IMR-90 (cell line): ENCODE measurements around the gene CCND3. TPM values are rescaled to one million over a fixed set of nuclear protein-coding genes. Genes with fewer than 3 reads are reported as not detected.

Source experiments
- ATAC-seq: fragments of 200-7000 bp; cut with Tn5 transposase; 2 replicates; pipeline ENCODE4 v1.9.1; 2020; ENCODE audit warnings: low read depth, mild to moderate bottlenecking, moderate library complexity
- BruUV-seq: library from RNA; stranded (reverse); fragments of 400-500 nt; replicated peaks from 2 replicates; lab custom pipeline; 2021; lab: Mats Ljungman, UMichigan
- CTCF ChIA-PET: fragments of 300-600 bp; formaldehyde crosslinking; extraction: SDS; loops from one replicate; lab custom pipeline; 2021; ENCODE audit warnings: antibody characterized with exemption; lab: Yijun Ruan, JAX
- POLR2A ChIA-PET: fragments of 300-600 bp; sonication (Branson Sonifier 250); formaldehyde crosslinking; loops from one replicate; lab custom pipeline; 2022; ENCODE audit warnings: antibody characterized with exemption; ENCODE audit not compliant: unreplicated experiment; lab: Charles Lee
- DNase-seq: peaks from one replicate; pipeline ENCODE4 v3.0.0; 2013
- H2AFZ ChIP-seq: replicated peaks from 2 replicates; pipeline ENCODE3; 2013; ENCODE audit warnings: low read length, mild to moderate bottlenecking; ENCODE audit not compliant: poor library complexity
- H2AK5ac ChIP-seq: 2 replicates; pipeline ENCODE4 v1.6.1; 2013; ENCODE audit warnings: low read depth, low read length, inconsistent platforms
- H2AK9ac ChIP-seq: replicated peaks from 2 replicates; pipeline ENCODE3; 2013; ENCODE audit warnings: mild to moderate bottlenecking, low read depth, low read length, moderate library complexity; ENCODE audit not compliant: poor library complexity
- H2BK120ac ChIP-seq: 2 replicates; pipeline ENCODE4 v1.6.1; 2013; ENCODE audit warnings: low read depth, low read length, inconsistent platforms
- H2BK15ac ChIP-seq: 3 replicates; pipeline ENCODE4 v1.6.1; 2013; ENCODE audit warnings: low read depth, low read length, inconsistent platforms
- H2BK20ac ChIP-seq: 2 replicates; pipeline ENCODE4 v1.6.1; 2013; ENCODE audit warnings: low read depth, mild to moderate bottlenecking, inconsistent platforms, low read length, moderate library complexity
- H2BK5ac ChIP-seq: 2 replicates; pipeline ENCODE4 v1.6.1; 2013; ENCODE audit warnings: mild to moderate bottlenecking, low read depth, low read length, inconsistent platforms; ENCODE audit not compliant: poor library complexity, severe bottlenecking
- H3K14ac ChIP-seq: replicated peaks from 2 replicates; pipeline ENCODE4 v1.6.1; 2013; ENCODE audit warnings: low read depth, low read length, inconsistent platforms
- H3K18ac ChIP-seq: 2 replicates; pipeline ENCODE4 v1.6.1; 2013; ENCODE audit warnings: low read depth, low read length, control low read depth
- H3K23ac ChIP-seq: 2 replicates; pipeline ENCODE4 v1.6.1; 2013; ENCODE audit warnings: low read depth, low read length, inconsistent platforms
- H3K27ac ChIP-seq: 2 replicates; pipeline ENCODE4 v1.5.1; 2013; ENCODE audit warnings: mild to moderate bottlenecking, control low read depth, low read length; ENCODE audit not compliant: insufficient read depth
- H3K27me3 ChIP-seq: 2 replicates; pipeline ENCODE4 v1.6.1; 2013; ENCODE audit warnings: low read length; ENCODE audit not compliant: control insufficient read depth, insufficient read depth
- H3K36me3 ChIP-seq: 2 replicates; pipeline ENCODE4 v1.6.1; 2013; ENCODE audit warnings: low read length, mixed read lengths; ENCODE audit not compliant: control insufficient read depth, insufficient read depth
- H3K4ac ChIP-seq: 2 replicates; pipeline ENCODE4 v1.6.1; 2013; ENCODE audit warnings: low read depth, low read length, inconsistent platforms
- H3K4me1 ChIP-seq: 2 replicates; pipeline ENCODE4 v1.6.1; 2013; ENCODE audit warnings: low read length, mixed read lengths; ENCODE audit not compliant: control insufficient read depth, insufficient read depth
- H3K4me2 ChIP-seq: 2 replicates; pipeline ENCODE4 v1.6.1; 2013; ENCODE audit warnings: low read depth, mild to moderate bottlenecking, control low read depth, low read length, moderate library complexity
- H3K4me3 ChIP-seq: 2 replicates; pipeline ENCODE4 v1.5.1; 2013; ENCODE audit warnings: low read depth, mild to moderate bottlenecking, control low read depth, low read length, moderate library complexity; ENCODE audit not compliant: insufficient read depth
- H3K56ac ChIP-seq: 2 replicates; pipeline ENCODE4 v1.6.1; 2013; ENCODE audit warnings: low read length, inconsistent platforms; ENCODE audit not compliant: insufficient read depth; ENCODE audit errors: extremely low read depth
- H3K79me1 ChIP-seq, 2 experiments: 2 replicates each; pipeline ENCODE4 v1.6.1; 2013; ENCODE audit warnings: low read length in 2 of 2, inconsistent platforms in 1 of 2, low read depth in 1 of 2
- H3K9ac ChIP-seq: 2 replicates; pipeline ENCODE4 v1.6.1; 2013; ENCODE audit warnings: low read depth, low read length, control low read depth
- H3K9me1 ChIP-seq: 2 replicates; pipeline ENCODE4 v1.6.1; 2013; ENCODE audit warnings: low read length, inconsistent platforms; ENCODE audit not compliant: insufficient read depth
- H3K9me3 ChIP-seq: 2 replicates; pipeline ENCODE4 v1.6.1; 2013; ENCODE audit warnings: low read length; ENCODE audit not compliant: control insufficient read depth, insufficient read depth
- H4K20me1 ChIP-seq: 2 replicates; pipeline ENCODE4 v1.6.1; 2013; ENCODE audit warnings: low read length, inconsistent platforms; ENCODE audit not compliant: insufficient read depth
- H4K5ac ChIP-seq: 2 replicates; pipeline ENCODE4 v1.6.1; 2013; ENCODE audit warnings: mild to moderate bottlenecking, low read depth, low read length, control low read depth
- H4K8ac ChIP-seq, 2 experiments: 2 replicates each; pipeline ENCODE4 v1.6.1; 2013; ENCODE audit warnings: low read depth in 2 of 2, low read length in 2 of 2, control low read depth in 1 of 2, inconsistent platforms in 1 of 2
- H4K91ac ChIP-seq: 2 replicates; pipeline ENCODE4 v1.6.1; 2013; ENCODE audit warnings: low read depth, low read length, inconsistent platforms; ENCODE audit not compliant: insufficient read depth
- CEBPB ChIP-seq: IDR thresholded peaks from 2 replicates; pipeline ENCODE4 v1.6.1; 2012; ENCODE audit warnings: low read depth, low read length, improper control_type of control experiment
- ELK1 ChIP-seq: fragments of 150-350 bp; IDR thresholded peaks from 2 replicates; pipeline ENCODE4 v1.6.1; 2016; ENCODE audit warnings: low read depth, mild to moderate bottlenecking, low read length, moderate library complexity, borderline replicate concordance
- MAFK ChIP-seq: IDR thresholded peaks from 2 replicates; pipeline ENCODE4 v1.6.1; 2012; ENCODE audit warnings: low read depth, low read length, improper control_type of control experiment
- NFE2L2 ChIP-seq: fragments of 150-350 bp; IDR thresholded peaks from 2 replicates; pipeline ENCODE4 v1.6.1; 2016; ENCODE audit warnings: low read depth, mild to moderate bottlenecking, low read length
- POLR2A ChIP-seq: IDR thresholded peaks from 2 replicates; pipeline ENCODE4 v1.6.1; 2012; ENCODE audit warnings: mild to moderate bottlenecking, low read depth, low read length
- RCOR1 ChIP-seq: IDR thresholded peaks from 2 replicates; pipeline ENCODE4 v1.6.1; 2012; ENCODE audit warnings: mild to moderate bottlenecking, low read length, improper control_type of control experiment; ENCODE audit not compliant: insufficient replicate concordance
- RFX5 ChIP-seq: IDR thresholded peaks from 2 replicates; pipeline ENCODE4 v1.8.0; 2012; ENCODE audit warnings: low read depth, mild to moderate bottlenecking, low read length, moderate library complexity
- USF2 ChIP-seq: fragments of 150-350 bp; IDR thresholded peaks from 2 replicates; pipeline ENCODE4 v1.6.1; 2017; ENCODE audit warnings: mild to moderate bottlenecking, antibody characterized with exemption, low read length, low read depth
- WGBS, 2 experiments: methylation state at CpG; one replicate each; pipeline versions ENCODE4 v1.1.5 to v1.1.7; 2013; ENCODE audit warnings: missing lambda C conversion rate in 2 of 2; ENCODE audit not compliant: insufficient read length in 1 of 2; ENCODE audit errors: extremely low coverage in 2 of 2; 5-methylcytosine and 5-hydroxymethylcytosine counted together
- dilution Hi-C: fragments of 300-500 bp; cut with HindIII; formaldehyde crosslinking; loops from one replicate; pipeline ENCODE4 v1.14.3; 2018; ENCODE audit warnings: low sequenced_read_pairs; ENCODE audit not compliant: unreplicated experiment
- in situ Hi-C: fragments of 300-500 bp; cut with MboI; formaldehyde crosslinking; loops from 3 replicates; pipeline ENCODE4 v1.14.3; 2019; ENCODE audit warnings: low sequenced_read_pairs, inconsistent platforms, mixed read lengths
- intact Hi-C: fragments of 100-400 bp; cut with micrococcal nuclease; formaldehyde crosslinking; loops from 2 replicates; pipeline ENCODE4 v1.10.0; 2022
- polyA plus RNA-seq, 3 experiments: library from polyadenylated mRNA; depleted of rRNA; stranded (reverse); fragments of >200 nt; gene quantifications; 2 replicates each; pipeline ENCODE4 v1.2.3, GENCODE V29; 2012; ENCODE audit warnings: low replicate concordance in 1 of 3
- total RNA-seq: library from RNA; depleted of rRNA; stranded (reverse); fragments of >200 nt; gene quantifications from 2 replicates; pipeline ENCODE4 v1.2.3, GENCODE V29; 2012

Gene CCND3
- total and polyA plus RNA-seq, 2 of the 4 experiments (the other 2 are of a cell fraction), result 19.2 to 61.9 TPM

DNA sequence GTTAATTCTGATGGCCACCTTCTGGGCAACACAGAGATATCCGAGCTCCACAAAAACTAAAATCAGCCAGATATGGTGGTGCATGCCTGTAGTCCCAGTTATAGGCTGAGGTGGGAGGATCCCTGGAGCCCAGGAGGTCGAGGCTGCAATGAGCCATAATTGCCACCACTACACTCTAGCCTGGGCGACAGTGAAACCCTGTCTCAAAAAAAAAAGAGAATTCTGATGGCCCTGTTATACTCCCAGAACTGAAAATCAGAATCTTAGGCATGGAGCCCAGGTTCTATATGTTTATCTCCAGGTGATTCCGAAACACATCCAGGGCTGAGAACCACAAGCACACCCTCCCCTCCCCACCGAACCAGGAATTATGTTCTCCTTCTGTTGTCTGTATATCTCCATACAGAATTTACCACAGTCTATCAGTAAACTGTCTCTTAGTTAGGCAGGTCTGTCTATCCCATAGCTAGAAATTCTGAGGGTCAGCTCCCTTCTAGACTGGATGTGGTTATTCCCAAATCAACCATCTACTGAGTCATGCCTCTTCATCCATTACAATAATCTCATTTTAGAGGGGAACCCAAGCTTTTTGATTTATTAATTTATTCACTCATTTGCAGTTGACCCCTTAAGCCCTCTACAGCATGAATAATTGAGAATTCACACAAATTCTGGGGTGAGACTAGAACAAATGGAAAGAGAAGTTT, 24.8 kb upstream of the CCND3 start (continued):
- TF ChIP-seq RCOR1, result no peak

GRCh38 chr6:41965429-41966213, 24.0 kb upstream of the CCND3 start:
- dilution Hi-C loops, result no loop called here
- Histone ChIP-seq H3K9me1 (peaks cover 23% of the 10 kb centered on the region), H3K9me3 (no peaks in the 10 kb centered on the region), H2AK5ac (peak overlapping the region; percentile 92), H4K5ac (peak overlapping the region; percentile 53; the same call in 1 of the 2 replicates), H3K4me2 (no peak overlapping the region), H4K20me1 (no peaks in the 10 kb centered on the region), H3K36me3 (no peaks in the 10 kb centered on the region), H3K9ac (no peak overlapping the region), H2AFZ (no peak overlapping the region), H3K4me1 (peaks cover 12% of the 10 kb centered on the region), H3K23ac (peak overlapping the region; percentile 64), H4K91ac (peak overlapping the region; percentile 74), H3K14ac (peak overlapping the region; percentile 69; the same call in 1 of the 2 replicates), H4K8ac (peak overlapping the region; percentile 35 to 59; a peak in 2 of 4 replicates), H2BK20ac (peak overlapping the region; percentile 90), H3K18ac (peak overlapping the region; percentile 49; the same call in 1 of the 2 replicates), H2BK5ac (no peak overlapping the region), H2AK9ac (no peak overlapping the region), H3K27ac (no peak overlapping the region), H3K4me3 (no peak overlapping the region), H3K27me3 (no peaks in the 10 kb centered on the region), H2BK120ac (peak overlapping the region; percentile 88), H2BK15ac (peak overlapping the region; percentile 88; the same call in 2 of the 3 replicates), H3K4ac (peak overlapping the region; percentile 81), H3K56ac (no peak overlapping the region), H3K79me1 (no peaks in the 10 kb centered on the region)
- no TSS peak for BruUV-seq
- ATAC-seq (no peak), DNase-seq (no peak)
- no peak for TF ChIP-seq MAFK
- no peak for TF ChIP-seq POLR2A
- no peak for TF ChIP-seq RFX5
- no peak for TF ChIP-seq NFE2L2
- no peak for TF ChIP-seq RCOR1
- TF ChIP-seq USF2, result no peak
- no peak for TF ChIP-seq ELK1
- no peak for TF ChIP-seq CEBPB
- ChIA-PET CTCF (no interaction called here), POLR2A (no interaction called here)
- WGBS, 2 experiments, result 100% methylated on average over 1 of the region's 11 CpGs; no CpG with 5 or more reads in 1 of the 2 experiments
- in situ Hi-C loops, result no loop called here
- intact Hi-C loops, result no loop called here
